MM.1S (cell line): ENCODE results near the gene SUMF2.
"Not testable (repeated sequence)": the region's sequence is repeated elsewhere in the genome, so short reads cannot be mapped to it uniquely, and the experiment has no call there.

Experiments
- EZH2 ChIP-seq: fragments of 300-600 bp; sonication (generic); optimal IDR thresholded peaks from 2 replicates; pipeline ENCODE3; 2017; ENCODE audit warnings: low read depth, mild to moderate bottlenecking, antibody characterized with exemption, low read length, mixed read lengths
- EZH2phosphoT487 ChIP-seq: fragments of 300-600 bp; sonication (generic); IDR thresholded peaks from 2 replicates; pipeline ENCODE4 v1.6.1; 2018; ENCODE audit warnings: antibody characterized with exemption, low read length
- TF ChIP-seq, protein P1 (sequence below): fragments of 300-600 bp; sonication (generic); IDR thresholded peaks from 2 replicates; pipeline ENCODE4 v1.5.1; 2016; ENCODE audit warnings: antibody characterized with exemption, low read length, mixed read lengths

DNA sequence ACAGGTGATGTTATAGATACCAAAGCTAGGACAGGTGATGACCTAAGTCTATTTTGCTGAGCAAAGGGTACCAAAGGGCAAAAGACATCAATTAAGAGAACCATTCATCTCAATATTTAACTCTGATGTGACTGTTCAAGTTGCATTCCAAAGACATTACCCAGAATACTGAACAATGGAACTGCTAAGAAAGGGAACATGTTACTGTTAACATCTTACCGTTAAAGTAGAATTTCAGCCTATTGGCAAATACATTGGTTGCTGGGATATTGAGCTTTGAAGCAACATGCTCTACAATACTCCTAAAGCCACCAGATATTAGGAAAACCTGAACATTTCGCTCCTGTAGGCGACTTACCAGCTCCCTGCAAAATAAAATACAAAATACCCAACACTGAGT is 47.1 kb upstream of the SUMF2 start:
- TF ChIP-seq, protein P1, sequence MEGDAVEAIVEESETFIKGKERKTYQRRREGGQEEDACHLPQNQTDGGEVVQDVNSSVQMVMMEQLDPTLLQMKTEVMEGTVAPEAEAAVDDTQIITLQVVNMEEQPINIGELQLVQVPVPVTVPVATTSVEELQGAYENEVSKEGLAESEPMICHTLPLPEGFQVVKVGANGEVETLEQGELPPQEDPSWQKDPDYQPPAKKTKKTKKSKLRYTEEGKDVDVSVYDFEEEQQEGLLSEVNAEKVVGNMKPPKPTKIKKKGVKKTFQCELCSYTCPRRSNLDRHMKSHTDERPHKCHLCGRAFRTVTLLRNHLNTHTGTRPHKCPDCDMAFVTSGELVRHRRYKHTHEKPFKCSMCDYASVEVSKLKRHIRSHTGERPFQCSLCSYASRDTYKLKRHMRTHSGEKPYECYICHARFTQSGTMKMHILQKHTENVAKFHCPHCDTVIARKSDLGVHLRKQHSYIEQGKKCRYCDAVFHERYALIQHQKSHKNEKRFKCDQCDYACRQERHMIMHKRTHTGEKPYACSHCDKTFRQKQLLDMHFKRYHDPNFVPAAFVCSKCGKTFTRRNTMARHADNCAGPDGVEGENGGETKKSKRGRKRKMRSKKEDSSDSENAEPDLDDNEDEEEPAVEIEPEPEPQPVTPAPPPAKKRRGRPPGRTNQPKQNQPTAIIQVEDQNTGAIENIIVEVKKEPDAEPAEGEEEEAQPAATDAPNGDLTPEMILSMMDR: not testable (repeated sequence)
- not testable (repeated sequence) for TF ChIP-seq EZH2, EZH2phosphoT487
